Measurements from ENCODE around the gene TRIM7.

DNA sequence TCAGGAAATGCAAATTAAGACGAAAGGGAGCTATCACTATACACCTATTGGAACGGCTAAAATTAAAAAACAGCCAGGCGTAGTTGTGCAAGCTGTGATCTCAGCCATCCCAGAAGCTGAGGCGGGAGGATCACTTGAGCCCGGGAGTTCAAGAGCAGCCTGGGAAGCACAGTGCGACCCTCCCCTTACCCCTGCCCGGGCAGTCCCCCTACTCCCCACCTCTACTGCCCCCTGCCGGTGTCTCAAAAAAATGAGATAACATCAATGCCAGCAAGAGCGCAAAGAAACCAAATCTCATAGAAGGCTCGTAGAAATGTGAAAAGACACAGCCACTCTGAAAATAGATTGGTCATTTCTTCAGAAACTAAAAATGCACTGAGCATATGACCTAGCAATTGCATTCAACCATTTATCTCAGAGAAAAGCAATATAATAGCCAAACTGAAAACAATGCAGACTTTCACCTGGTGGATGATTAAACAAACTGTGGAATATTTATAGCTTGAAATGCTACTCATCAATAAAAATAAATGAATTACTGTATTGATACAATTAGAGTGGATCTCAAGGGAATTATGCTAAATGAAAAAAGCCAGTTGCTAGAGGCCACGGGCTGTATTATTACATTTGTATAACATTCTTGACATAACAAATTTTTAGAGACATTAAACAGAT, 37.0 kb downstream of the TRIM7 start:
- TF ChIP-seq POLR2A (IDR thresholded peaks at IDR 0.05; ENCODE audit: low read depth, low read length) (no peak), POLR2AphosphoS5 (IDR thresholded peaks at IDR 0.05; ENCODE audit: low read depth, low read length) (no peak), TAF1 (IDR thresholded peaks at IDR 0.05; ENCODE audit: borderline replicate concordance, low read depth, low read length) (no peak)
